Measurements from ENCODE around the gene KPNA3.

The KPNA3 gene

DNA sequence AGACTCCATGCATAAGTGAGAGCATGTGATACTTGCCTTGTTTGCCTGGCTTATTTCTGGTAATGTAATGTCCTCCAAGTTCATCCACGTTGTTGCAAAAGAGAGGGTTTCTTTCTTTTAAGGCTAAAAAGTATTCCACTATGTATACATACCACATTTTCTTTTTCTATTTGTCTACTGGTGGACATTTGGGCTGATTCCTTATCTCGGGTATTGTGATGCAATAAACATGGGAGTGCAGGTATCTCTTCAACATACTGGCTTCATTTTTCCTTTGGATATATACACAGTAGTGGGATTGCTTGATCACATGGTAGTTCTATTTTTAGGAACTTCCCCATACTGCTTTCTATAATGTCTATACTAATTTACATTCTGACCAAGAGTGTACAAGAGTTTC is 51.6 kb downstream of the KPNA3 start:
- CTCF ChIA-PET = no interaction called here
- no CpG with 5 or more reads among the region's 2 CpGs for WGBS (ENCODE audit: insufficient coverage)

DNA sequence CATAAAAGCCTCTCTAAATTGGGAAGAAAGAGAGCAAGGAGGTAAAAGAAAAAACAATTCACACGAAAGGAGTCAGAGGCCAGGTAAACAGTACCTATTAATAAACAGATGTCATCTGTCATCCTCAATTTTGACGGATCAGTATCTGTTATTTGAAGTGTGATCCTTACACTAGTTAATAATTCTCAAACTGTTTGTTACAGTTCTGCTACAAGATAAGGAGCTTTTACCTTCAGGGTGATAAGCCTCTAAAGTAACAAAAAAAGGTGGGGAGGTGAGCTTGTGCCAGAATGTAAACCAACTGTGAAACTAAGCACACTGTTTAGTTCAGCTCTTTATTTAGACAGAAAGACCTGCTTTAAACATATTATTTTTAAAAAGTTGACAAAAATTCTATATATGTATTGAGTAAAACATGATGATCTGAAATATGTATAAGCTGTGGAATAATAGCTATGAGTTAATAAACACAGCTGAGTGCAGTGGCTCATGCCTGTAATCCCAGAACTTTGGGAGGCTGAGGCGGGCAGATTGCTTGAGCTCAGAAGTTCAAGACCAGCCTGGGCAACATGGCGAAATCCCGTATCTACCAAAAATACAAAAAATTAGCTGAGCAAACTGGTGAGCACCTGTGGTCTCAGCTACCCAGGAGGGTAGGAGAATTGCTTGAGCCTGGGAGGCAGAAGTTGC is 52.8 kb downstream of the KPNA3 start:
- no peaks in the 10 kb centered on the region for H3K9me3 ChIP-seq (ENCODE audit: control extremely low read depth in 1 of 5, control insufficient read depth in 4 of 5, insufficient read depth in 2 of 5, low read depth in 1 of 5, low read length in 4 of 5)
- no peak for DNase-seq
- H3K4me3 ChIP-seq (ENCODE audit: control insufficient read depth in 1 of 7, extremely low read depth in 1 of 7, insufficient read depth in 4 of 7, low read depth in 2 of 7, low read length in 6 of 7) = no peak overlapping the region
- ChIA-PET CTCF (interaction anchor here (1.2 to 1.7 kb wide), 2 partner anchors 9 to 10 kb away, joined by 3 to 4 read pairs; no protein-coding TSS in a partner anchor), POLR2A (no interaction called here)
- H3K36me3 ChIP-seq (ENCODE audit: control insufficient read depth in 4 of 4, insufficient read depth in 4 of 4, low read length in 3 of 4) = peaks cover 2 to 14% (median 5%) of the 10 kb centered on the region in 4 experiments
- H3K27ac ChIP-seq (ENCODE audit: insufficient read depth in 1 of 2, low read depth in 1 of 2, low read length in 2 of 2, poor library complexity in 1 of 2, severe bottlenecking in 2 of 2) = no peak overlapping the region
- peaks cover 0 to 2% (median 0%) of the 10 kb centered on the region in 4 experiments for H3K4me1 ChIP-seq (ENCODE audit: control extremely low read depth in 1 of 4, control insufficient read depth in 4 of 4, insufficient read depth in 4 of 4, low read length in 3 of 4)
- WGBS (ENCODE audit: insufficient coverage) = no CpG with 5 or more reads among the region's 5 CpGs
- H3K27me3 ChIP-seq (replicated peaks in 2 of 5; ENCODE audit: control insufficient read depth in 4 of 5, insufficient read depth in 5 of 5, low read length in 4 of 5) = no peaks in the 10 kb centered on the region

More for the DNA sequence above, 51.6 kb downstream of the KPNA3 start:
- no peaks in the 10 kb centered on the region for H3K9me3 ChIP-seq (ENCODE audit: control extremely low read depth in 1 of 5, control insufficient read depth in 4 of 5, insufficient read depth in 2 of 5, low read depth in 1 of 5, low read length in 4 of 5)
- DNase-seq = no peak
- no peak overlapping the region for H3K27ac ChIP-seq (ENCODE audit: insufficient read depth in 1 of 2, low read depth in 1 of 2, low read length in 2 of 2, poor library complexity in 1 of 2, severe bottlenecking in 2 of 2)
- POLR2A ChIA-PET = no interaction called here
- no peaks in the 10 kb centered on the region for H3K27me3 ChIP-seq (replicated peaks in 2 of 5; ENCODE audit: control insufficient read depth in 4 of 5, insufficient read depth in 5 of 5, low read length in 4 of 5)
- H3K4me3 ChIP-seq (ENCODE audit: control insufficient read depth in 1 of 7, extremely low read depth in 1 of 7, insufficient read depth in 4 of 7, low read depth in 2 of 7, low read length in 6 of 7) = no peak overlapping the region
- peaks cover 3 to 18% (median 8%) of the 10 kb centered on the region in 4 experiments for H3K36me3 ChIP-seq (ENCODE audit: control insufficient read depth in 4 of 4, insufficient read depth in 4 of 4, low read length in 3 of 4)
- peaks cover 0 to 2% (median 0%) of the 10 kb centered on the region in 4 experiments for H3K4me1 ChIP-seq (ENCODE audit: control extremely low read depth in 1 of 4, control insufficient read depth in 4 of 4, insufficient read depth in 4 of 4, low read length in 3 of 4)

DNA sequence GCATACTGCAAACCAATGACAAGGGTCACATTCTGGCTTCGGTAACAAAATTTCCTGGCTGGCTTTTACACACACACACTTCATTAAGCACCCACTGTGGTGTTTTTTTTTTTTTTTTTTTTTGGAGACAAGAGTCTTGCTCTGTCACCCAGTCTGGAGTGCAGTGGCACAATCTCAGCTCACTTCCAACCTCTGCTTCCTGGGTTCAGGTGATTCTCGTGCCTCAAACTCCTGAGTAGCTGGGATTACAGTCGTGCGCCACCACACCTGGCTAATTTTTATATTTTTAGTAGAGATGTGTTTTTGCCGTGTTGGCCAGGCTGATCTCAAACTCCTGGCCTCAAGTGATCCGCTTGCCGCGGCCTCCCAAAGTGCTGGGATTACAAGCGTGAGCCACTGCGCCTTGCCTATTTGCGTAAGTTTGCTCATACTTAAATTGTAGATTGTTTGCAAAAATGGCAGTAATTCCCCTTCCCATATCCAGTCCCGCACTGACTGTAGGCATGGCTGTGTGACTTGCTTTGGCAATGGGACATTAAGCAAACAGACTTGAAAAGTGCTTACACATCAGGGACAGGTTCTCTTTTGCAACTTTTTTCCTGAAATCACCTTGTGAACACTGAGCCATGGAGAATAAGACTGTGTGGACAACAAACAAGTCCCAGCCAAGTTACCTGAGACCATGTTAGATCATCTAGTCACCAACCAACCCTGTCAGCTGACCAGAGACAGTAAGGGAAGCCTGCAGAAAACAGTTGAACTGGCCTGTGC is 59.1 kb downstream of the KPNA3 start:
- Histone ChIP-seq H3K9me3 (ENCODE audit: control extremely low read depth in 1 of 5, control insufficient read depth in 4 of 5, insufficient read depth in 2 of 5, low read depth in 1 of 5, low read length in 4 of 5) (no peaks in the 10 kb centered on the region), H3K4me3 (ENCODE audit: control insufficient read depth in 1 of 7, extremely low read depth in 1 of 7, insufficient read depth in 4 of 7, low read depth in 2 of 7, low read length in 6 of 7) (no peak overlapping the region), H3K4me1 (ENCODE audit: control extremely low read depth in 1 of 4, control insufficient read depth in 4 of 4, insufficient read depth in 4 of 4, low read length in 3 of 4) (no peaks in the 10 kb centered on the region), H3K27ac (ENCODE audit: insufficient read depth in 1 of 2, low read depth in 1 of 2, low read length in 2 of 2, poor library complexity in 1 of 2, severe bottlenecking in 2 of 2) (no peak overlapping the region), H3K36me3 (ENCODE audit: control insufficient read depth in 4 of 4, insufficient read depth in 4 of 4, low read length in 3 of 4) (peaks cover 6 to 30% (median 15%) of the 10 kb centered on the region in 4 experiments), H3K27me3 (replicated peaks in 2 of 5; ENCODE audit: control insufficient read depth in 4 of 5, insufficient read depth in 5 of 5, low read length in 4 of 5) (no peaks in the 10 kb centered on the region)
- DNase-seq = no peak
- 93% methylated on average over 8 of the region's 12 CpGs for WGBS (ENCODE audit: insufficient coverage)
- CTCF ChIA-PET = no interaction called here
- POLR2A ChIA-PET = no interaction called here

DNA sequence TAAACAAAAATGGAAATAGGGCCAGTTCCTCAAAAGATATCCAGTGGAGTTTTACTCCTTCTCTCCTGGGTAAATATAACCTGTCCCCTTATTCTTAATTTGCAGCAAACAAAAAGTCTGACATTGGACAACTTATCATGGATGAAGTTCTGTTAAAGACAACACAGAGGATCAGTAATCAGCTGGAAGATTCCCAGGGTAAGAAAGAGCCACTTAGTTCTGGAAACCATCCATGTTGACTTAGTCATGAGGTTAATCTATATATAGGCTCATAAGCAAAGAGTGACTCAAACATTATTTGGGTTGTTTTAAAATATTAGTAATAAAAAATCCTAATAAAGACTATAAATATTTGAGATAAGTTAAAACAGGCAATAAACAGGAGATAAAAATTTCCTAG is 60.7 kb downstream of the KPNA3 start:
- Histone ChIP-seq H3K36me3 (ENCODE audit: control insufficient read depth in 4 of 4, insufficient read depth in 4 of 4, low read length in 3 of 4) (peaks cover 6 to 36% (median 15%) of the 10 kb centered on the region in 4 experiments), H3K4me3 (ENCODE audit: control insufficient read depth in 1 of 7, extremely low read depth in 1 of 7, insufficient read depth in 4 of 7, low read depth in 2 of 7, low read length in 6 of 7) (no peak overlapping the region), H3K27me3 (replicated peaks in 2 of 5; ENCODE audit: control insufficient read depth in 4 of 5, insufficient read depth in 5 of 5, low read length in 4 of 5) (no peaks in the 10 kb centered on the region), H3K4me1 (ENCODE audit: control extremely low read depth in 1 of 4, control insufficient read depth in 4 of 4, insufficient read depth in 4 of 4, low read length in 3 of 4) (no peaks in the 10 kb centered on the region), H3K9me3 (ENCODE audit: control extremely low read depth in 1 of 5, control insufficient read depth in 4 of 5, insufficient read depth in 2 of 5, low read depth in 1 of 5, low read length in 4 of 5) (no peaks in the 10 kb centered on the region), H3K27ac (ENCODE audit: insufficient read depth in 1 of 2, low read depth in 1 of 2, low read length in 2 of 2, poor library complexity in 1 of 2, severe bottlenecking in 2 of 2) (no peak overlapping the region)
- ChIA-PET POLR2A (no interaction called here), CTCF (interaction anchor here (0.7 kb wide), 1 partner anchor 54 kb away, joined by 3 read pairs; no protein-coding TSS in a partner anchor)
- DNase-seq = no peak

DNA sequence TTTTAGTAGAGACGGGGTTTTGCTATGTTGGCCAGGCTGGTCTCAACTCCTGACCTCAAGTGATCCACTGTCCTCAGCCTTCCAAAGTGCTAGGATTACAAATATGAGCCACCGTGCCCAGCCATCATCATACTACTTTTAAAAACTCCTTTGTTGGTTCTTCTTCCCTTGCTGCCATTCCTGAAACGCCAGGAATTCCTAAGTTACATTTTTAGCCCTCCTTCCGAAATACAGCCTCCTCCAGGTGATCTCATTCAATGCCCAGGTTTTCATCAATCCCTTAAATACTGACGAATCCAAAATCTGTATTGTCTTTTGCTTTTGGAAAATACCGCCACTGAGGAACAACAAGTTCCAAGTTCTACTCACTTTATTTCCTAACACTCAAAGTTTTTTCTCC is 75.9 kb downstream of the KPNA3 start:
- WGBS (ENCODE audit: insufficient coverage) = 99% methylated on average over 6 of the region's 6 CpGs
- H3K36me3 ChIP-seq (ENCODE audit: control insufficient read depth in 4 of 4, insufficient read depth in 4 of 4, low read length in 3 of 4) = peaks cover 7 to 61% (median 31%) of the 10 kb centered on the region in 4 experiments

DNA sequence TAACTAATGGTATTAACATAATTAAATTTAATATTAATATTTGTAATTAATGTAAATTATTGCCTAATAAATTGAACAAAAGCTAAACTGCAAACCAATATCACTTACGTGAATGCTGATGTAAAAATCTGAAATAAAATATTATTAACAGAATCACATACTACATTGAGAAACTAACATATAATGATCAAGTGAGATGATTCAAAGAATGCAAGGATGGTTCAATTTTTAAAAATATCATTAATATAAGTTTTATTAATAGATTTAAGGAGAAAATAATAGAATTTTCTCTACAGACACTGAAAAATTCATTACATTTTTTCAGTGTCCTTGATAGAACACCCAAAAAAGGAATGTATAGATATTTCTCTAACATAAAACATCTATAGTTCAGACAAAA is 77.7 kb downstream of the KPNA3 start:
- Histone ChIP-seq H3K9me3 (ENCODE audit: control extremely low read depth in 1 of 5, control insufficient read depth in 4 of 5, insufficient read depth in 2 of 5, low read depth in 1 of 5, low read length in 4 of 5) (peaks cover 0 to 24% (median 10%) of the 10 kb centered on the region in 5 experiments), H3K36me3 (ENCODE audit: control insufficient read depth in 4 of 4, insufficient read depth in 4 of 4, low read length in 3 of 4) (peaks cover 7 to 56% (median 28%) of the 10 kb centered on the region in 4 experiments), H3K27me3 (replicated peaks in 2 of 5; ENCODE audit: control insufficient read depth in 4 of 5, insufficient read depth in 5 of 5, low read length in 4 of 5) (no peaks in the 10 kb centered on the region), H3K4me1 (ENCODE audit: control extremely low read depth in 1 of 4, control insufficient read depth in 4 of 4, insufficient read depth in 4 of 4, low read length in 3 of 4) (peaks cover 0 to 9% (median 2%) of the 10 kb centered on the region in 4 experiments), H3K27ac (ENCODE audit: insufficient read depth in 1 of 2, low read depth in 1 of 2, low read length in 2 of 2, poor library complexity in 1 of 2, severe bottlenecking in 2 of 2) (no peak overlapping the region), H3K4me3 (ENCODE audit: control insufficient read depth in 1 of 7, extremely low read depth in 1 of 7, insufficient read depth in 4 of 7, low read depth in 2 of 7, low read length in 6 of 7) (no peak overlapping the region)
- WGBS (ENCODE audit: insufficient coverage) = no CpG with 5 or more reads among the region's 1 CpG
- POLR2A ChIA-PET = no interaction called here
- CTCF ChIA-PET = no interaction called here
- DNase-seq = peak in 1 of 3 donors; percentile 9

More for the DNA sequence above, 75.9 kb downstream of the KPNA3 start:
- no peak overlapping the region for H3K27ac ChIP-seq (ENCODE audit: insufficient read depth in 1 of 2, low read depth in 1 of 2, low read length in 2 of 2, poor library complexity in 1 of 2, severe bottlenecking in 2 of 2)
- no peaks in the 10 kb centered on the region for H3K27me3 ChIP-seq (replicated peaks in 2 of 5; ENCODE audit: control insufficient read depth in 4 of 5, insufficient read depth in 5 of 5, low read length in 4 of 5)
- POLR2A ChIA-PET = no interaction called here
- no peak overlapping the region for H3K4me3 ChIP-seq (ENCODE audit: control insufficient read depth in 1 of 7, extremely low read depth in 1 of 7, insufficient read depth in 4 of 7, low read depth in 2 of 7, low read length in 6 of 7)
- no peaks in the 10 kb centered on the region for H3K4me1 ChIP-seq (ENCODE audit: control extremely low read depth in 1 of 4, control insufficient read depth in 4 of 4, insufficient read depth in 4 of 4, low read length in 3 of 4)
- H3K9me3 ChIP-seq (ENCODE audit: control extremely low read depth in 1 of 5, control insufficient read depth in 4 of 5, insufficient read depth in 2 of 5, low read depth in 1 of 5, low read length in 4 of 5) = peaks cover 0 to 24% (median 10%) of the 10 kb centered on the region in 5 experiments
- CTCF ChIA-PET = no interaction called here
- no peak for DNase-seq

Measured in common myeloid progenitor, CD34-positive (primary cell).